CD4-positive, alpha-beta T cell treated with Interleukin-17A for 1 hour (primary cell): Measurements from ENCODE around the gene LOXL3.

Experiments used
- DNase-seq: peaks from one replicate; pipeline ENCODE4 v3.0.0-alpha.2; 2020

The LOXL3 gene

GRCh38 chr2:74525717-74526648 is 27.8 kb downstream of the LOXL3 start, which contains the start of gene DQX1:
Gene DQX1 (minus strand): TSS chr2:74526231. CDS start chr2:74525729, 502 bp downstream.
- peak; percentile 55 for DNase-seq

GRCh38 chr2:74524955-74525716 is 28.6 kb downstream of the LOXL3 start:
- DNase-seq: no peak

- DNase-seq: no peak
These were observed 29.7 kb downstream of the LOXL3 start for GRCh38 chr2:74524005-74524404.

- no peak for DNase-seq
These were observed 31.2 kb downstream of the LOXL3 start for GRCh38 chr2:74522516-74522915.

DNA sequence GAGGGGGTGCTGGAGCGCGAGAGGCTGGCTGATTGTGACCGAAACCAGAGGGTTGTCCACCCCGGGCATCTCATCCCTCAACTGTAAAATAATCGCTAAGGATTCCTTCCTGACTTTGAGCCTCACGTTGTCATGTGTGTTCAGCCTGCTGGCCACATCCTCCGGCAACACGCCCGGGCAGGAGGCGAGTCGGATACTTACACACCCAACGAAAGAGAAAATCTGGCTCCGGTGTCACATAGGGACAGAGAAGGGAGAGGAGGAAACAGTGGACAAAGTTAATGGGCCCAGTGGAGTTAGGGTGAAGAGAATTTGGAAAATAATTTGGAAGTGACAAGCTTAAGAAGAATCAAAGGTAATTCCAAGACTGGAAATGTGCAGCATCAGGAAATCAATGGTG is 37.1 kb downstream of the LOXL3 start:
- DNase-seq: no peak

DNA sequence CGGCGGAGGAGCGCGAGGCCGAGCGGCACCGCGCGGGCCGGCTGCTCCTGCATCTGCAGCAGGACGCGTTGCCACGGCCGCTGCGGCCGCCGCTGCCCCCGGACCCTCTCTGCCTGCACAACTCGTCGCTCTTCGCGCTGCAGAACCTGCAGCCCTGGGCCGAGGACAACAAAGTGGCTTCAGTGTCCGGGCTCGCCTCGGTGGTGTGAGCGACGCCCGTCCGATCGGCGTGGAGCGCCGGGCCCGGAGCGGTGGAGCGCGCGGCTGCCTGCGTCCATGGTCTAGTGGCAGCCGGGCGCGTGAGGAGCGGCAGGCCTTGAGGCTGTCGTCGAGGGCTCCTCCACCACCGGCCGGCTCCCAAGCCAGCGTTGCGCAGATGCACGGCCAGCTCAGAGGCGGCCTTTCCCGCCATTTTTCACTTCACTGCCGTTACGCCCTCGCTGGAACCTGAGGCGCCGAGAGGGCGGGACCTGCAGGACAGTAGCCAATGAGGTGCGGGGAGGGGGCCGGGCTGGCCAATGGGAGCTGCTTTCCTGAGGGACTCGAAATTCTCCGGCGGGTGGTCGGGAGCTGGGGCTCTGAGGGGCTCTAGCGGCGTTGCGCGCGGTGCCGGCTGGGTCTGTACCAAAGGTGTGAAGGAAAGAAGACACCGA is 37.6 kb downstream of the LOXL3 start:
- DNase-seq: peak; percentile 83

GRCh38 chr2:74515271-74515980 is 38.3 kb downstream of the LOXL3 start:
- no peak for DNase-seq

- no peak for DNase-seq
These were observed 39.1 kb downstream of the LOXL3 start, which contains the start of gene TLX2 for GRCh38 chr2:74514368-74515270. Gene TLX2 (plus strand): TSS chr2:74514450. CDS start chr2:74514807, 357 bp downstream.

- DNase-seq: peak; percentile 40
These were observed 40.0 kb downstream of the LOXL3 start for GRCh38 chr2:74513605-74514367.

- no peak for DNase-seq
These were observed 40.8 kb downstream of the LOXL3 start for GRCh38 chr2:74512744-74513604.

GRCh38 chr2:74511104-74511989 is 42.4 kb downstream of the LOXL3 start:
- DNase-seq: no peak

DNA sequence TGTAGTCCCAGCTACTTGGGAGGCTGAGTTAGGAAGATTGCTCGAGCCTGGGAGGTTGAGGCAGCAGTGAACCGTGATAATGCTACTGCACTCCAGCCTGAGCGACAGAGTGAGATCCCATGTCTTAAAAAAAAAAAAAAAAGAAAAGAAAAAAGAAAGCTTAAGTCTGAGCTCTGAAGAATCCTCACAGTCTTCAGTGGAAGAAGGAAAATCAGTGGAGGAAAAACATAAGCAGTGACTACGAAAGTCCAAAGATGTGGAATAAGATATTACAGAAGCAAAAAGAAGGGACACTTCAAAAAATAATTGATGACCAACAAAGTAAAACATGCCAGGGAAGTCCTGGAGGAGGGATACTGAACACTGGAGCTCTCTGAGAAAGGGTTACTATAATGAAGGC is 43.5 kb downstream of the LOXL3 start:
- DNase-seq: no peak

- no peak for DNase-seq
These were observed 45.7 kb downstream of the LOXL3 start for GRCh38 chr2:74507926-74508520.

DNA sequence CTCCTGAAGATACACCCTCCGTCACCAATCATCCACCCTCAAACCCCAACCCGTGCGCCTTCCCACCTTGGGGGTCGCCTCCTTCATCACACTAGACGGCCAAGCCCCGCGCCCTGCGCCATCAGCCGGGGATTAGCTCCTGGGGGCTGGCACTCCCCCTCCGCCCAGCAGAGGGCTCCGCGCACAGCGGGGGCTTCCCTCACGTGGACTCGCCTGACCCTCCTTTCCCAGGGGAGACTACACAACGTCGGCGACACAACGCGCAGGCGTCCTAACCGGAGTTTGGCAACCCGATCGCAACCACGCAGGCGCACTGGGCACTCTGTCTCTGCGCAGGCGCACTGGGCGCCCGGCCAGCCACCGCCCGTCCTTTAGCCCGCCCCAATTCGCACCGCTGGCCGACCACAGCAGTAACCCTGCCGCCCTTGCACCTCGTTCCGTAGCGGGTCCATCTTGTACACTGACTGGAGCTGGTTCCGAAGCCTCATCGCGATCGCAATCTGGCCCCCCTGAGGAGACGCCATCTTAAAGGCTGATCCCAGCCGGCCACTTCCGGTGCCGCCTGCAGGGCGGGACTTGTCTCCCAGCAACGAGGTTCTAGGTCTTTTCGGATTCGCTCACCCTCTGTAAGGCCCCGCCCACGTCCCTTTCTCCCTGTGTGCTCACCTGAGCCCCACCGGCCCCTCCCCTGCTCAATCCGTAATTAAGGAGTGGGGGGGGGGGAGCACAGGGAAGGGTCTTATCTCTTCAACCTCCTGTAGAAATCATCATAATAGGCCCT is 46.4 kb downstream of the LOXL3 start, which contains the start of gene PCGF1:
TSS of gene PCGF1 (minus strand) at position 551 of the 781 bp plus-strand sequence. CDS start at position 524, 27 bp downstream.
- peak; percentile 98 for DNase-seq

GRCh38 chr2:74505448-74506246 is 48.1 kb downstream of the LOXL3 start:
- no peak for DNase-seq

DNA sequence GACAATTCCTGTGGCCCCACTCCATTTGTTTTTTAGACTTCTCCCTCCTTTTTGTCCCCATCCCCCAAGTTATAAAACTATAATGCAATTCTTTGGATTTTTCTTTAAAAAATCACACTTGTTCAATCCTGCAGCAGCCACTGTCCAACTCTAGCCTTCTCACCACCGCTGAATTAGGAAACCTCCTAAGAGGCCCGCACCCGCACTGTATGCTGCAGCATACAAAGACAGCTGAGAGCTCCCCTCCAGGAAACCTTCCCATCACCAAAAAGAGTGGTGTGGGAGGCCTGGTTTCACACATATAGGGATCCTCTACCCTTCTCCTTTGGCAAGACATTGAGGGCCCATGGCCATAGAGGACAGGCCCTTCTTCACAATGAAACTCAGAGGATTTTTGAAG is 49.2 kb downstream of the LOXL3 start:
- no peak for DNase-seq
